HG03045 (cell line): ENCODE measurements around the gene DNAJC15.
"Not testable (repeated sequence)": the region's sequence is repeated elsewhere in the genome, so short reads cannot be mapped to it uniquely, and the experiment has no call there.

Experiments
- ATAC-seq: cut with Tn5 transposase; IDR thresholded peaks from one replicate; pipeline ENCODE4 v1.9.1; 2021; ENCODE audit warnings: mild to moderate bottlenecking, moderate library complexity; ENCODE audit not compliant: unreplicated experiment

Gene DNAJC15

GRCh38 chr13:43023289-43023963 lies at the start of gene DNAJC15:
Gene DNAJC15, plus strand, starts transcription at chr13:43023586. Its CDS starts 41 bp downstream, at chr13:43023627.
- peak; percentile 84 for ATAC-seq

- ATAC-seq, result no peak
Measured at GRCh38 chr13:42976066-42976465, 47.3 kb upstream of the DNAJC15 start.

DNA sequence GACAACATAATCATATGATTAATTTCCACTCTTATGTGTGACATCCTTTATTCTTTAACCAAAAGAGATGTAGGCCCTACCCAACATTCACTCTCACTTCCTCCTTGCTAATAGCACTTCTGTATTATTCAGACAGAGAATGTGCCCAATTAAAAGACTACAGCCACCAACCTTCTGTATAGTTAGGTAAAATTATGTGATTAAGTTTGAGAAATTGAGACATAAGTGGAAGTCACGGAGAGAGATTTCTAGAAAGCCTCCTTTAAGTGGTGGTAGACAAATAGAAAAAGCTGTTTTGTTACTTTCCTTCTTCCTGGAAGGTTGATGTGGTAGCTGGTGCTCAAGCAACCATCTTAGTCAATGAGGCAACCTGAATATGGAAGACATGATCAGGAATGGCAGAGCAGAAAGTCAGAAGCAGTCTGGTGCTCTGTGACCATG lies 46.1 kb upstream of the DNAJC15 start:
- no peak for ATAC-seq

DNA sequence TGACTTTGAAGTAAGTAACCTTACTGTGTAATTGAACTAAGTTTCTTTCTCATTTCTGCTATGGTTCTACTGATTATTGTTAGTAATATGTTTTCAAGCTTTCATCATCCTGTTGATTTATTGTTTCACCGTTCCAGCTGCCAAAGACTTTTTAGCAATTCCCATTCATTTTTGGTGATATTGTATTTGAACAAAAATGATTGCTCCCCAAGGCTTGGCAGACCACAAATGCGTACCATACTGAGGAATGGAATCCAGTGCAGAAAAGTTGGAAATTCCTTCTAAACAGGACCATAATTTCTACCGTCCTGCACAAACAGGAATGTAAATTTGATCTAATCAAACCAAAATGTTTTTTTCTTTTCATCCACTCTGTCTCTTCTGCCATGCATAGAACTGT lies 42.1 kb upstream of the DNAJC15 start:
- ATAC-seq, result no peak

DNA sequence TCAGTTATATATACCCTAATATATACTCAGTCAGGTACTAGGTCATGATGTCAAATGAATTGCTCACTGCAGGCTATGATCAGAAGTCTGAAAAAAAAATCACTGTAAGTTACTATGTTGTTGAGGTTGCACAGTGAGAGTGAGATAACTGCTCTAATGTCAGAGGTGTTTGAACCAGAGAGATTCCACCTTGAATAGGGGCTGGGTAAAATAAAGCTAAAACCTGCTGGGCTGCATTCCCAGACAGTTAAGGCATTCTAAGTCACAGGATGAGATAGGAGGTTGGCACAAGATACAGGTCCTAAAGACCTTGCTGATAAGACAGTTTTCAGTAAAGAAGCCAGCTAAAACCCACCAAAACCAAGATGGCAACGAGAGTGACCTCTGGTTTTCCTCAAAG lies 41.5 kb upstream of the DNAJC15 start:
- ATAC-seq, result no peak

- no peak for ATAC-seq
Measured at GRCh38 chr13:42984026-42984425, 39.4 kb upstream of the DNAJC15 start.

DNA sequence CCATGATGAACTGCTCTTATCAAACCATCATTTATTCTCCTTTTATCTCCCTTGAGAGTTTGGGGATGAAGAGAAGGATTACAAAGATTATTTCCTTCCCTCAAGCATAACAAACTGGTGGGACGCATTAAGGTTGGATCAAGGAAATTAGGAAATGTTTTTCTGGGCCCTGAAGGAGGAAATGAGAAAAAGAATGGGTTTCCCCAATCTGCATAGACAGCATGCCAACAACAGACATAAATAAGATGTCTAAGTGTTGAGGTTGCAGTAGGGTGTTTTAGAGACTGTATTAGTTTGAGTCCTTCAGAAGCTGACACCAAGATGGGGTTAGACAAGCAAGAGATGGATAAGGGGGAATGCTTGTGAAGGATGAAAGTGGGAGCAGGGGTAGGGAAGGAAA lies 38.7 kb upstream of the DNAJC15 start:
- no peak for ATAC-seq

GRCh38 chr13:42985312-42986175 lies 37.8 kb upstream of the DNAJC15 start:
- no peak for ATAC-seq

DNA sequence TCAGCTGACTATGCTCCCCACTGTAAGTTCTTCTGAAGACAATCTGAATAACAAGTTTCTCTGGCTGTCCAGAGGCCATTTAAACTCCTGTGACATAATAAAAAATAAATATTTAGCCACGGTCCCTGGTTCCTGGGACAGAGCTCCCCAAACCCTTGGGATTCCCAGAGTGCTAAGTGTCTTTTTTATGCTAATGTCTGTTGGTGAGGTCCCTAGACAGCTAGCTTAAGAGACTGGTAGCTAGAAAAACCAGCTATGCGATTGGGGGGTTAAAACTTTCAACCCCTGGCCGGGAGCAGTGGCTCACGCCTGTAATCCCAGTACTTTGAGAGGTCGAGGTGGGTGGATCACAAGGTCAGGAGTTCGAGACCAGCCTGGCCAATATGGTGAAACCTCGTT lies 37.2 kb upstream of the DNAJC15 start:
- ATAC-seq, result no peak

- no peak for ATAC-seq
Measured at GRCh38 chr13:42990291-42991232, 32.8 kb upstream of the DNAJC15 start.

DNA sequence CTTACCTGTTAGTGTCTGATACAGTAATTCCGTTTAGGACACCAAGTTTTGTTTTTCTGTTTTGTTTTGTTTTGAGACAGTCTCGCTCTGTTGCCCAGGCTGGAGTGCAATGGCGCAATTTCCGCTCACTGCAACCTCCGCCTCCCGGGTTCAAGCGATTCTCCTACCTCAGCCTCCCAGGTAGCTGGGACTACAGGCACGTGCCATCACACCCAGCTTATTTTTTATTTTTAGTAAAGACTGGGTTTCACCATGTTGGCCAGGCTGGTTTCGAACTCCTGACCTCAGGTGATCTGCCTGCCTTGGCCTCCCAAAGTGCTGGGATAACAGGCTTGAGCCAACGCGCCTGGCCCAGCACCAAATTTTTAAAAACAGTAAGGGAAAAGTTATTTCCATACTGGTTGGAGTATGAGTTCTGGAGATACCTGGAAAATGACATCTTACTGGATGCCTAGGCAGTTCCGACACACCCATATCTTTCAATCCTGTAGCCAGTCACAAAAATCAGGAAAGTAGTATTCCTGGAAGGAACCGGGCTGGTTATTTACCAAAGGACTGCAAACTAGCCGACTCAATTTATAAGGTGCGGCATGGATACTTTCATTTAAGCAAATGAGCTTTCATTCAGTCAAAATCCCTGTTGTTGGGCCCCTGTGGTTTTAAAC lies 32.0 kb upstream of the DNAJC15 start:
- ATAC-seq, result not testable (repeated sequence)

GRCh38 chr13:42991898-42992763 lies 31.3 kb upstream of the DNAJC15 start, which contains the start of gene EPSTI1:
Gene EPSTI1, minus strand, starts transcription at chr13:42992241. Its CDS starts 76 bp downstream, at chr13:42992165.
- ATAC-seq, result peak; percentile 87

- no peak for ATAC-seq
Measured at GRCh38 chr13:42992764-42993122, 30.6 kb upstream of the DNAJC15 start.

GRCh38 chr13:42994878-42995277 lies 28.5 kb upstream of the DNAJC15 start:
- ATAC-seq, result no peak

DNA sequence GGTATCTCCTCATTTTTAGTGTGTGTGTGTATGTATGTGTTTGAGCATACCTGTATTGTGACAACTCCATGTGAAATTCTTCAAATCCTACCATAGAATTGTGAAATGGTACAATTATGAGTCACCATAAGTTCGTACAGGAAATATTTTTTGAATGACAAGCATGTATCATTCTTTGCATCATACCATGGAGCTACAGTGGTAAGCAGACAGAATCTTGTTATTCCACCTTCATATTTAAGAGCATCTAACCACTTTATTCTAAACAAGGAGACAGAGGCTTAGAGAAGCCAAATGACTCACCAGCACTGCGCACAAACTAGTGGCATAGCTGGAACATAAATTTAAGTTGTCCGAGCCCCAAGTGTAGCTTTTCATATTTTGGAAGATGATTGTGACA lies 26.8 kb upstream of the DNAJC15 start:
- no peak for ATAC-seq

- ATAC-seq, result no peak
Measured at GRCh38 chr13:42997381-42997780, 26.0 kb upstream of the DNAJC15 start.

- ATAC-seq, result no peak
Measured at GRCh38 chr13:42999491-42999890, 23.9 kb upstream of the DNAJC15 start.

- ATAC-seq, result no peak
Measured at GRCh38 chr13:43000676-43001075, 22.7 kb upstream of the DNAJC15 start.

GRCh38 chr13:43002021-43002420 lies 21.4 kb upstream of the DNAJC15 start:
- no peak for ATAC-seq

- ATAC-seq, result no peak
Measured at GRCh38 chr13:43003010-43003409, 20.4 kb upstream of the DNAJC15 start.
